HUDEP-2 (cell line): Measurements from ENCODE around the gene SLC49A3.
"Not testable (repeated sequence)": the region's sequence is repeated elsewhere in the genome, so short reads cannot be mapped to it uniquely, and the experiment has no call there.

Source experiments
- DNase-seq, 76 experiments: peaks; one replicate each; lab custom pipeline; 2025; ENCODE audit not compliant: unreplicated experiment in 76 of 76; lab: John Stamatoyannopoulos, UW

The SLC49A3 gene

DNA sequence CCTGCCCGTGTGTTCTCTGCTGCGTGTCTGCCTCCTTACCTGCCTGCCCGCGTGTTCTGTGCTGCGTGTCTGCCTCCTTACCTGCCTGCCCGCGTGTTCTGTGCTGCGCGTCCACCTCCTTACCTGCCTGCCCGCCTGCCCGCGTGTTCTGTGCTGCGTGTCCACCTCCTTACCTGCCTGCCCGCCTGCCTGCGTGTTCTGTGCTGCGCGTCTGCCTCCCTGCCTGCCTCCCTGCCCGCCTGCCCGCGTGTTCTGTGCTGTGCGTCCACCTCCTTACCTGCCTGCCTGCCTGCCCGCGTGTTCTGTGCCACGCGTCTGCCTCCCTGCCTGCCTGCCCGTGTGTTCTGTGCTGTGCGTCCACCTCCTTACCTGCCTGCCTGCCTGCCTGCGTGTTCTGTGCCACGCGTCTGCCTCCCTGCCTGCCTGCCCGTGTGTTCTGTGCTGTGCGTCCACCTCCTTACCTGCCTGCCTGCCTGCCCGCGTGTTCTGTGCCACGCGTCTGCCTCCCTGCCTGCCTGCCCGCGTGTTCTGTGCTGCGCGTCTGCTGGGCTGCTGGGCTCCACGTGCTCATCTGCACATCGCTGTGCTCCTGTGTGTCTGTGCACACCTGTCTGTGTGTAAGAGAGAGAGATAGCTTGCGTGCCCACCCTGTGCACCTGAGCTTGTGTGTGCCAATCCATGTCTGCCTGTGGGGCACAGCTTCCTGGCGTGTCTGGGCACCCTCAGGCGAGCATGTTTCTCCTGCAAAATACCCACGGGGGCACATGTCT, 53.7 kb downstream of the SLC49A3 start:
- DNase-seq, result not testable (repeated sequence)

DNA sequence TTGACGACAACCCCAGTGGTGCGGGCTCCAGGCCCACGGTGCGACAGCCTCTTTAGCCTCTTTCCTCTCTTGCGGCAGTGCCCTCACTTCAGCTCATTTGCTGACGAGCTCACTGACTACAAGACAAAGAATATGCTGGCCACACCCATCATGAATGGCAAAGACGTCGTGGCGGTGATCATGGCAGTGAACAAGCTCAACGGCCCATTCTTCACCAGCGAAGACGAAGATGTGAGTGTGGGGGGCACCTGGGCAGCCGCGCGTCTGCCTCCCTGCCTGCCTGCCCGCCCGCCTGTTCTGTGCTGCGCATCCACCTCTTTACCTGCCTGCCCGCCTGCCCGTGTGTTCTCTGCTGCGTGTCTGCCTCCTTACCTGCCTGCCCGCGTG, 54.4 kb downstream of the SLC49A3 start:
- no peak for DNase-seq

DNA sequence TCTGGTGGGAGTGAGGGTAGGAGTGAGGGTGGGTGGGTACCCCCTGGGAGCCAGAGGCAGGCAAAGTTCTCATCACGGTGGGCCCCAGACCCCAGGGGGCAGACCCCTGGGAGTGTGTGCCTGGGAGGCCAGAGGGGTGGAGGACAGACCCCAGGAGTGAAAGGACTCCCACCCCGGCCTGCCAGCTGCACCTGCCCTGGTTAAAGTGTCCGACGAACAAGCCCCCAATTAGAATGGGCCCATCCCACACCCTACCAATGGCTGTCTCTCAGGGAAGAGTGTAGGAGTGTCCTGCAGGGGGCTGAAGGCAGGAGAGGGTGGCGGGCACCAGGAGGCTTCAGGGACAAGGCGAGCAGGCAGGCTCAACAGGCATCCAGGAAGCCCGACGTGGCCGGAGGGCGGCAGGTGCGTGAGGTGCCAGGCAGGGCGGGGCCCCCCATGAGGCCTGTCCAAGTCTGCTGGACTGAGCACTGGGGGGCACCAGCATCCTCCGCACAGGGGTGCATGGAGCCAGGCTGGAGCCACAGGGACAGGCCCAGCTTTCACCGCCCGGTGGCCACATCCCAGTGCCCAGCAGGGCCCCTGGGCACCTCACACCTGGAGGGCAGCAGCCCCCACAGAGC, 54.9 kb downstream of the SLC49A3 start:
- no peak for DNase-seq

DNA sequence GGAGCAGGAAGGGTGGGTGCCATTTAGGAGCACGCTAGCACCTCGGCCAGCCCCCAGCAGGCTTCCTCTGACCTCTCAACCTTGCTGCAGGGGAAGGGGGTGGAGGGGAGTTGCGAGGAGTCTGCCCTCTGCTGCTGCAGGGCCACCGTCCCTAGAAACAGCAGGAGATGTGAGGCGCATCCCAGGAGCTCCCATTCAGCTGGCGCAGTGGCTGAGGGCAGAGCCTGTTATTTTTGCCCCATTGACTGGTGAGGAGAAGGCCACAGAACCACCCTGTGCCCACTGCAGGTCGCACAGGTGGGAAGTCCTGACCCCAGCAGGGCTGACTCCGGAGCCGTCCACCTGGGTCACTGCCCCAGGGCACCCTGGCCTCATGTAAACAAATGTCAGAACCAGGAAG, 55.5 kb downstream of the SLC49A3 start:
- no peak for DNase-seq

DNA sequence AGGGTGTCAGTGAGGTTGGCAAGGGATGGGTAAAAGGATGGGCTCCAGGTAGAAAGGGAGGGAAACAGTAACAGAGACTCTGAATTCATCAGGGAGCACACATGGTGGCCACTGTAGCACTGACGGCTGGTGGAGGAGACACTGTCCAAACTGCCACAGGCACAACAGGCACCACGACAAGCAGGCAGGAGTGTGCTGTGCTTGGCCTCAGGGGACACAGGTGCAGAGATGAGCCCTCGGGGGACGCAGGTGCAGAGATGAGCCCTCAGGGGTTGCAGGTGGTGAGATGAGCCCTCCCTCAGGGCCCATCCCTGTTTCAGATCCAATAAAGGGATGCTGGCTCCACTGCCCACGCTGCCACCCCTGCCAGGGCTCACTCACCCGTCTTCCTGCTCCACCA, 56.0 kb downstream of the SLC49A3 start:
- no peak for DNase-seq

DNA sequence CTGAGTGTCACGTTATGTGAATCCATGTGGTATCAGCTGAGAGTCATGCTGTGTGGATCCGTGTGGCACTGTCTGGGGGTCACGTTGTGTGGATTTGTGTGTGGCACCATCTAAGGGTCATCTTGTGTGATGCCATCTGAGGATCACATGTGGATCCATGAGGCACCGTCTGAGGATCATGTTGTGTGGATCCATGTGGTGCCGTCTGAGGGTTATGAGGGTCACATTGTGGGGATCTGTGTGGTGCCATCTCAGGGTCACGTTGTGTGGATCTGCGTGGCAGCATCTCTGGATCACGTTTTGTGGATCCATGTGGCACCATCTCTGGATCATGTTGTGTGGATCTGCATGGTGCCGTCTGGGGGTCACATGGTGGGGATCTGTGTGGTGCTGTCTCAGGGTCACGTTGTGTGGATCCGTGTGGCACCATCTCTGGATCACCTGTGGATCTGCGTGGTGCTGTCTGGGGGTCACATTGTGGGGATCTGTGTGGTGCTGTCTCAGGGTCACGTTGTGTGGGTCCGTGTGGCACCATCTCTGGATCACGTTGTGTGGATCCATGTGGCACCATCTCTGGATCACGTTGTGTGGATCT, 56.7 kb downstream of the SLC49A3 start:
- no peak for DNase-seq
